Activated T-helper 17 cell treated with anti-CD3 and anti-CD28 coated beads, Interleukin-2, amount 50 U/mL, for 72 hours (primary cell): ENCODE results near the gene ALDH2. TPM values are rescaled to one million over a fixed set of nuclear protein-coding genes. Genes with fewer than 3 reads are reported as not detected.

Experiments used
- ATAC-seq: fragments of 150-1000 bp; cut with Tn5 transposase; replicated peaks from 2 replicates; pipeline ENCODE4 v1.10.0; 2021; ENCODE audit warnings: mild to moderate bottlenecking, moderate library complexity
- H3K27ac Mint-ChIP-seq: one replicate; pipeline ENCODE4 v1.8.0; 2022; ENCODE audit warnings: mixed read lengths
- H3K27me3 Mint-ChIP-seq: one replicate; pipeline ENCODE4 v1.8.0; 2022; ENCODE audit warnings: mixed read lengths
- H3K36me3 Mint-ChIP-seq: one replicate; pipeline ENCODE4 v1.8.0; 2022; ENCODE audit warnings: low read depth, mild to moderate bottlenecking, mixed read lengths
- H3K4me1 Mint-ChIP-seq: one replicate; pipeline ENCODE4 v1.8.0; 2022; ENCODE audit warnings: mixed read lengths
- H3K4me3 Mint-ChIP-seq: one replicate; pipeline ENCODE4 v1.8.0; 2022; ENCODE audit warnings: mild to moderate bottlenecking, mixed read lengths
- H3K9me3 Mint-ChIP-seq: one replicate; pipeline ENCODE4 v1.8.0; 2022; ENCODE audit warnings: mixed read lengths
- total RNA-seq, 2 donors: library from RNA; stranded (reverse); gene quantifications; one replicate each; pipeline ENCODE4 v1.2.3, GENCODE V29; 2022

ALDH2 gene
- total RNA-seq, 2 donors from 2014 or later, result 0.43 to 2.0 TPM

DNA sequence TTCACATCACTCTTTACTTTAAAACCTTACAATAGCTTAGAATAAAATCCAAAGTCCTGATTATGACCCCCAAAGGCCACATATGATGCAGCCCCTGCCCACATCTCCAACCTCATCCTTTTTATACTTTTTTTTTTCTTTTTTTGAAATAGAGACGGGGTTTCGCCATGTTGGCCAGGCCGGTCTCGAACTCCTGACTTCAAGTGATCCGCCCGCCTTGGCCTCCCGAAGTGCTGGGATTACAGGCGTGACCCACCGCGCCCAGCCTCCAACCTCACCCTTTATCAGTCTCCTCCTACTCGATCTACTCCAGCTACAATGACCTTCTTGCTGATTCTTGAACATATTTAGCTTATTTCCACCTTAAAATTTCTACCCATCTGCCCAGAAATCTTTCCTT is 74.1 kb downstream of the ALDH2 start:
- no peaks in the 10 kb centered on the region for H3K9me3 Mint-ChIP-seq
- no peak for ATAC-seq
- peak overlapping the region; percentile 95 for H3K27ac Mint-ChIP-seq
- H3K36me3 Mint-ChIP-seq, result peaks cover 64% of the 10 kb centered on the region
- no peaks in the 10 kb centered on the region for H3K27me3 Mint-ChIP-seq
- peak overlapping the region; percentile 96 for H3K4me3 Mint-ChIP-seq
- peaks cover 22% of the 10 kb centered on the region for H3K4me1 Mint-ChIP-seq

DNA sequence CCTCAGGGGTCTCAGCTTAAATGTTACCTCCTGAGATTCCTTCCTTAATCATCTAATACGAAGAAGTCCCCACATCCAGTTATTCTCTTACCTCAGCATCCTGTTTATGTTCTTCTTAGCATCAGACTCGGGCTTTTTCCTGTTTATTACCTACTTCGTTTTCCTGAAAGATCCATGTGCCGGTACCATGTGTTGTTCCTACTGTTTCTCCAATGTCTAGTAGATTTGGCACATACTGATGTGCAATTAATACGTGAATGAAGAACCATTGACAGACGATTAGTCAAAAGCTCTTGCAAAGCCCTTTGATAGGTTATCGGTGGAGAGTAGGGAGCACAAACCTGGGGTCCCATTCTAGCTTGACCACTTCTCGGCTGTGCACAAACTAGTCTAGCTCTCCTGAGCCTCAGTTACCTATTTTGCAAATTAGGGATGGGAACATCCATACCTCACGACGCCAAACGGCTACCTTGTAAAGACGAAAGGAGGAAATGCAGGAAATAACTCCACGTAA is 74.6 kb downstream of the ALDH2 start:
- H3K4me1 Mint-ChIP-seq, result peaks cover 22% of the 10 kb centered on the region
- H3K4me3 Mint-ChIP-seq, result peak overlapping the region; percentile 96
- H3K27ac Mint-ChIP-seq, result peak overlapping the region; percentile 95
- H3K9me3 Mint-ChIP-seq, result no peaks in the 10 kb centered on the region
- peak; percentile 2 for ATAC-seq
- H3K27me3 Mint-ChIP-seq, result no peaks in the 10 kb centered on the region
- H3K36me3 Mint-ChIP-seq, result peaks cover 64% of the 10 kb centered on the region

DNA sequence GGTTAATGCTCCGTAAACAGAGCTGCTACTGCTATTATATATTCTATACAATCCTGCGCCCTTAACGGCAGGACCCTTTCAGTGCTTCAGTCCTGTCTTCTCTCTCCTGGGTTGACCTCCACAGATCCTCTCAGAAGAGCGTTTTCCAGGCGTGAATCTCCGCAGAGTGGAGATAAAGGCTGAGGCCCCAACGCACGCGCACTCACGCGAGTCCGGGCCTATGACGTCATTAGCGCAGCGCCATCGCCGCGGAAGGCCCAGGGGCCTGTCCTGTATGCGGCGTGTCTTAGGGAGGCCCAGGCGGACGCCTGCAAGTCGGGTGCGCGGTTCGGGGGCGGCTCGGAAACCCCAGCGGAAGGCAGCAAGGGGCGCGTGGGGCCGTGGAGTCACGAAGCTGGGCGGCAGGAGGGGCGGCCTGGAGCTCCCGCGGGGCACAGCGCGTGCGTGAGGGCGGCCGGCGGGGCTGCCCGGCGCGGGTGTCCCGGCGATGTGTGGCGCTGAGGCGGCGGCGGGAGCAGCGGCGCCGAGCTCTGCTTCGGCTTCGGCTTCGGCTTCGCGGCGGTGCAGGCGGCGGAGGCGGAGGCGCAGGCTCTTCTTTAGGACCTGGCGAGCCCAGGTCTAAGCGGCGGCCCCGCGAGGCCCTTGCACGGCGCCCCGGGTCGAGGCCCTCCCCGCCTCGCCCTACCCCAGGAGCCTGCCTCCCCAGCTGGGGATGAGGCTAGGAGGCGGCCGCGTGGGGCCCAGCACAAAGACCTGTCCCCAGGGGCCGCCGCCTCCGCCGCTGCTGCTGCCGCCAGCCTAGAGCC is 75.2 kb downstream of the ALDH2 start, which contains the start of gene MAPKAPK5:
Gene MAPKAPK5 (plus strand): TSS at position 479 of the 806 bp plus-strand sequence. CDS start 506 bp downstream, outside the sequence.
- Mint-ChIP-seq H3K36me3 (peaks cover 70% of the 10 kb centered on the region), H3K4me1 (peaks cover 26% of the 10 kb centered on the region), H3K27ac (peak within 1 kb of the TSS; percentile 95), H3K27me3 (no peaks in the 10 kb centered on the region), H3K9me3 (no peaks in the 10 kb centered on the region), H3K4me3 (peak within 1 kb of the TSS; percentile 96)
- peak; percentile 87 for ATAC-seq

DNA sequence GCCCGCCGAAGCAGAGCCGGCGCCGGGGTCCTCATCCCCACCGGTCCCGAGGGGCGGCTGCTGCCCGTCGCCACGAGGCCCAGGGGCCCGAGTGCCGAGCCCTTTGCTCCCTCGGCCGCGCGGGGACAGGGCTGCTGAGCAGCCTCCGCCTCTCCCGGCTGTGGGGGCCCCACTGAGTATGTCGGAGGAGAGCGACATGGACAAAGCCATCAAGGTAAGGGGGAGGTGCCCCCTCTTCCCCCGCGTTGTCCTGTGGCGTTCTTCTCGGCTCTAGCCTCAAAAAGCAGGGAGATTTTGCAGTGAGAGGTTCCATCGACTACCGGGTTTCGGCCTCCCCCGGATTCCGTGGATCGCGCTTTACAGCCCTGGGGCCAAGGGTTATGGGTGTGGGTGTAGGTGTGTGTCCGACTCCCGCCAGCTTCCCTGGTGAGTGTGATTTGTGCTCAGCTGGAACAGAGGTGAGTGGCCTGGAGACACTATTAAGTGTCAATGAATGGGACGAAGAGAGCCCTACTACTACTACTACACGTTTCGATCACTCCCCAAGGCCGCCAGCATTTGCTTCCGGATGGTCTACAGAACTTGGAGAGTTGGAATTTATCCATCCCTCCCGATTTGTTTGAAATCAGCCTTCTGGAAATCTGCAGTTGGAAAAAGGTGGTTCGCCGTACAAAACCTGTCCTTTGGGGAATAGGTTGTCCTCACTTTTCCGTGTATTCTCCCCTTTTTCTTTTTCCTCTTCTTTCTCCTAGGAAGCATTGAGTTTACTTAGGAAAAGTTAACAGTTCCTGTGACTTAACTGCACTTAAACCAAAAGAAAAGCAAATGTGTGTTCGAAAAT is 76.0 kb downstream of the ALDH2 start:
- ATAC-seq, result peak; percentile 18
- peak overlapping the region; percentile 92 for H3K27ac Mint-ChIP-seq
- peak overlapping the region; percentile 85 for H3K4me3 Mint-ChIP-seq
- no peaks in the 10 kb centered on the region for H3K9me3 Mint-ChIP-seq
- no peaks in the 10 kb centered on the region for H3K27me3 Mint-ChIP-seq
- peaks cover 33% of the 10 kb centered on the region for H3K4me1 Mint-ChIP-seq
- peaks cover 78% of the 10 kb centered on the region for H3K36me3 Mint-ChIP-seq

DNA sequence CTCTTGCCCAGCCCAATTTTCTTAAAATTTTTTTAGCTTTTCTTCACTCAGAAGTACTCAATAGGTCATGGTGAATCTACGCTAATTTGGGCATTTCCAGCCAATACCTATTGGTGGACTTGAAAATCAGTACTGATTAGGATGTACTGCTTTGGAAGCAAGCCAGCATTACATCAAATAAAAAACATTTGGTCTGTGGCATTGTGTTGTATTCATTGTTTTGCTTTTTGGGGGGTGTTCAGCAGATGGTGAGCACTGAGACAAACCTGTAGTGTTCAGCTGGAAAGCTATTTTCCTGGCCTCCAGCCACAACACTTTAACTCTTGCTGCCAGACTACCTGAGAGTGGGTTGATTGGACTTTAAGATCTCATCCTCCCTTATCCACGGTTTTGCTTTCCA is 79.3 kb downstream of the ALDH2 start:
- Mint-ChIP-seq H3K4me1 (peaks cover 22% of the 10 kb centered on the region), H3K4me3 (no peak overlapping the region), H3K9me3 (no peaks in the 10 kb centered on the region), H3K27ac (no peak overlapping the region), H3K36me3 (peaks cover 81% of the 10 kb centered on the region), H3K27me3 (no peaks in the 10 kb centered on the region)
- ATAC-seq, result no peak

DNA sequence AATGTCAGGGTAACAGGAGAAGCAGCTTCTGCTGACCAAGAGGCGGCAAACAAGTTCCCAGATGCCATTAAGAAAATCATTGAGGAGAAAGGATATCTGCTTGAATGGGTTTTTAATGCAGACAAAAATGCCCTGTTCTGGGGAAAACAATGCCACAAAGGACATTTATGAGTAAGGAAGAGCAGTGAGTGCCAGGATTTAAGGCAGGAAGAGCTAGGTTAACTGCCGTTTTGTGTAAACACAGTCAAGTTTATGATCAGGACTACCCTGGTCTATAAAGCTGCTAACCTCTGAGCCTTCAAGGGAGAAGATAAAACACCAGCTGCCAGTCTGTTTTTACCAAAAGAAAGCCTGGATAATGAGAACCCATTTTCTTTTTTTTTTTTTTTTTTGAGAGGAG is 83.8 kb downstream of the ALDH2 start:
- ATAC-seq, result no peak
- Mint-ChIP-seq H3K9me3 (no peaks in the 10 kb centered on the region), H3K4me3 (no peak overlapping the region), H3K27ac (no peak overlapping the region), H3K4me1 (peaks cover 20% of the 10 kb centered on the region), H3K36me3 (peaks cover 85% of the 10 kb centered on the region), H3K27me3 (no peaks in the 10 kb centered on the region)

DNA sequence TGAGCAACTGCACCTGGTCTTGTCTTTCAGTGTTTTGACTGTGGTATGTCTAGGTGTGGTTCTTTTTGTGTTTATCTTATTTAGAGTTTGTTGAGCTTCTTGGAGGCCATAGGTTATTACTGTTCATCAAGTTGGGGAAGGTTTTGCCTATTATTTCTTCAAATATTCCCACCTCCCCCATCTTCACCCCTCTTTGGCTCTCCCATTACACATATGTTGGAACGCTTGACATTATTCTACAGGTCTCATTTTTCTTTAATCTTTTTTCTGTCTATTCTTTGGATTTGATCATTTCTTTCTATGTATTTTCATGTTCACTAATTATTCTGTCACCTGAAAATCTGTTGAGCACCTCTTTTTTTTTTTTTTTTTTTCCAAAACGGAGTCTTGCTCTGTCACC is 91.5 kb downstream of the ALDH2 start:
- Mint-ChIP-seq H3K27me3 (no peaks in the 10 kb centered on the region), H3K36me3 (peaks cover 47% of the 10 kb centered on the region), H3K4me3 (no peak overlapping the region), H3K4me1 (peaks cover 3% of the 10 kb centered on the region), H3K9me3 (no peaks in the 10 kb centered on the region), H3K27ac (no peak overlapping the region)
- ATAC-seq, result no peak

DNA sequence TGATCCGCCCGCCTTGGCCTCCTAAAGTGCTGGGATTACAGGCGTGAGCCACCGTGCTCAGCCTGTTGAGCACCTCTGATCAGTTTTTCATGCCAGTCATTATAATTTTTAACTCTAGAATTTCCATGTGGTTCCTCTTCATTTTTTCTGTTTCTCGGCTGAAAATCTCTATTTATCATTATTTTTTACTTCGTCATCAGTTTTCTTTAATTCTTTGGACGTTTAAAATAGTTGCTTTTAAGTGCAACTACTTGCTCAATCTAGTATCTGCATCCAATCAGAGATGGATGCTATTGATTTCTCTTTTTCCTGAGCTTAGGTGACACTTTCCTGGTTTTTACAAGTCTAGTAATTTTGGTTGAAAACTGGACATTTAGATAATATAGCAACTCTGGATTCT is 92.0 kb downstream of the ALDH2 start:
- H3K4me1 Mint-ChIP-seq, result peaks cover 3% of the 10 kb centered on the region
- H3K27ac Mint-ChIP-seq, result no peak overlapping the region
- ATAC-seq, result no peak
- H3K27me3 Mint-ChIP-seq, result no peaks in the 10 kb centered on the region
- H3K9me3 Mint-ChIP-seq, result no peaks in the 10 kb centered on the region
- peaks cover 45% of the 10 kb centered on the region for H3K36me3 Mint-ChIP-seq
- H3K4me3 Mint-ChIP-seq, result no peak overlapping the region

DNA sequence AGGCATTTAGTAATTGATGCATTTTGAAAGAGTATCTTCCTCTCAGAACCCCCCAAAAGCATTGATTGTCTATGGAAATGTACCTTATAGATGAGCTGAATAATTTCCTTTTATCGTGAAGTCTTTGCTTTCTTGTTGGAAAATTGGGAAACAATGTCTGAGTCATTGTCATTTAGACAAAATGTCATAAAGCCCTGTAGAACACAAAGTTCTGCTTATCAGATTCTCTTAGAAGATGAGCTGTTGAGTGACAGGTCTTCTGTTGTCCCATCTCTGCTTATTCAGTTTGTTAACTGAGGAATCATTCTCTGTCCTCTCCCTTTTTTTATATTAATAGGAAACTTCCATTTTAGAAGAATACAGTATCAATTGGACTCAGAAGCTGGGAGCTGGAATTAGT is 98.2 kb downstream of the ALDH2 start:
- Mint-ChIP-seq H3K9me3 (no peaks in the 10 kb centered on the region), H3K27me3 (no peaks in the 10 kb centered on the region), H3K27ac (no peak overlapping the region), H3K4me3 (no peak overlapping the region), H3K4me1 (peaks cover 5% of the 10 kb centered on the region), H3K36me3 (peaks cover 70% of the 10 kb centered on the region)
- ATAC-seq, result no peak

Other genes with a start within 250 kb of the ALDH2 start
- 10 to 100 TPM; 40.4 to 54.7 TPM for gene ATXN2, start 167.6 kb upstream of the ALDH2 start, total RNA-seq
- gene BRAP, start 81.0 kb upstream of the ALDH2 start, total RNA-seq, result 10 to 100 TPM; 15.8 to 16.4 TPM
- gene ACAD10, start 80.9 kb upstream of the ALDH2 start, total RNA-seq, result 10 to 100 TPM; 28.7 to 40.2 TPM
- gene MAPKAPK5, start 75.3 kb downstream of the ALDH2 start, total RNA-seq, result 10 to 100 TPM; 42.7 to 46.7 TPM
- 10 to 100 TPM; 13.8 to 16.9 TPM for gene TMEM116, start 246.2 kb downstream of the ALDH2 start, total RNA-seq
- 10 to 100 TPM; 68.5 to 93.0 TPM for gene ERP29, start 246.5 kb downstream of the ALDH2 start, total RNA-seq